ENCODE measurements around the gene ELMOD3.
A peak's percentile ranks its signal among the peaks of the same experiment; 100 is the strongest.

The ELMOD3 gene

DNA sequence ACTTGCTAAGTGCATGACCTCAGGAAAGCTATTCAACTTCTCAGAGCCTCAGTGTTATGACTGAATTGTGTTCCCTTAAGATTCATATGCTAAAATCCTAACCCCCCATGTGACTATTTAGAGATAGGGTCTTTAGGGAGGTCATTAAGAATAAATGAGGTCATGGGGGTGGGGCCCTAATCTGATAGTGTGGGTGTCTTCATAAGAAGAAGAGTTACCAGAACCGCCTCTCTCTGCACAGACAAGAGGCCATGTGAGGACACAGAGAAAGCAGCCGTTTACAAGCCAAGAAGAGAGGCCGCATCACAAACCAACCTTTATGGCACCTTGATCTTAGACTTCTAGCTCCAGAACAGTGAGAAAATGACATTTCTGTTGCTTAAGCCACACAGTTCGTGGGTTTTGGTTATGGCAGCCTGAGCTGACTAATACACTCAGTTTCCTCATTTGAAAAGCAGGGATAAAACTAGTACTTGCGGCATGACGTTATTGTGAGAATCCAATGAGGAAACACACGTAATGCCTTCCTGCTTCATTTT, 73.8 kb downstream of the ELMOD3 start:
- Mint-ChIP-seq H3K4me1 (ENCODE audit: low read depth) (peaks cover 2% of the 10 kb centered on the region), H3K4me3 (no peak overlapping the region)

DNA sequence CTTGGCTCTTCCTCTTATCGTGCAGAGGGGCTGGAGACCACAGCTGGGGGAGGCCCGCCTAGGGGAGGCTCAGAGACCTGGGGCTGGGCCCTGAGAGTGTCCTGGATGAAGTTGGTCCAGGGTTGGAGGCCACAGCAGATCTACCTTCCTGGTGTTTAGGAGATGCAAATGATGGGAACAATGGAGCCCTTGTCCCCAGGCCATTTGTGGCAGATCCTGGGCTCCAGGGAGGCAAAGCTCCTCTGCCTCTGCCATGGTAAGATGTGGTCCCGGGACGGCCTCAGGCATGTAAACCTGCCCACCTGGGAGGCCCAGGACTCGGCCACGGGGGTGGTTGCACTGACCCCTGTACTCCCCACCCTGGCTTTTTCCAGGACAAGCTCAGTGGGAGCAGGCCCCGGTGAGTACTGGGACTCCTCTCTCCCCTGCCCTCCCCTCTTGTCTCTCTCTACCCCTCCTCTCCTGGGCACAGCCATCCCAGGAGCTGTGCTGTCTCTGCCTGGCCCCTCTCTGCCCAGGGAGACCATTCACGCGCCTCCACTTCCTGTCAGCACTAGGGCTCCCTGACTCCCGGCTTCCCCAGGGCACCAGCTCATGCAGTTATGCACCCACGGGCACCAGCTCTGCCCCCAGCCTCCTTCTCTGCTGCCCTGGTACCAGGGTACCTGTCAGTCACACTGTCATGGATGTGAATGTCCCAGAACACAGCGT, 74.8 kb downstream of the ELMOD3 start:
- no peak overlapping the region for H3K4me3 Mint-ChIP-seq
- H3K27ac Mint-ChIP-seq = peak overlapping the region; percentile 41
- H3K36me3 Mint-ChIP-seq (ENCODE audit: low read depth) = no peaks in the 10 kb centered on the region
- H3K27me3 Mint-ChIP-seq (ENCODE audit: low read depth) = peaks cover 4% of the 10 kb centered on the region
- no peaks in the 10 kb centered on the region for H3K9me3 Mint-ChIP-seq
- no peaks in the 10 kb centered on the region for H3K4me1 Mint-ChIP-seq (ENCODE audit: low read depth)

More for the DNA sequence above, 73.8 kb downstream of the ELMOD3 start:
- Mint-ChIP-seq H3K9me3 (no peaks in the 10 kb centered on the region), H3K27me3 (ENCODE audit: low read depth) (peaks cover 4% of the 10 kb centered on the region), H3K27ac (no peak overlapping the region), H3K36me3 (ENCODE audit: low read depth) (no peaks in the 10 kb centered on the region)

DNA sequence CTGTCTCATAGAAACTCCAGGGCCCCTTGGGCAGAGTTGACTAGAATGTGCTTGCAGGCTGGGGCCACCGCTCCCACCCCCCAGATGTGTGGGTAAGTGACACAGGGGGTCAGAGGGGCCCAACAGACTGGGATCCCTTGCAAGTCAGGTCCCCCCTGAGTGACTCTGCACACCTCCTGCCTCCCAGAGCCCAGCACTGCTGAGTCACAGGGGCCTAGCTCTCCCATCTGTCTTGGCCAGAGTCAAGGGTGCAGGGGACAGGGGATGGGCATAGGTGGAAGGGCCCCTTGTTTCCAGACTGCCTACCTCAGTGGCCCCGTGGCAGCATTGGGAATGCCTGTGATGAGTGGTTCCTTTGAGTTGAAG, 75.3 kb downstream of the ELMOD3 start:
- H3K9me3 Mint-ChIP-seq = no peaks in the 10 kb centered on the region
- H3K27me3 Mint-ChIP-seq (ENCODE audit: low read depth) = peaks cover 4% of the 10 kb centered on the region
- no peaks in the 10 kb centered on the region for H3K4me1 Mint-ChIP-seq (ENCODE audit: low read depth)
- peak overlapping the region; percentile 41 for H3K27ac Mint-ChIP-seq
- no peaks in the 10 kb centered on the region for H3K36me3 Mint-ChIP-seq (ENCODE audit: low read depth)
- no peak overlapping the region for H3K4me3 Mint-ChIP-seq

DNA sequence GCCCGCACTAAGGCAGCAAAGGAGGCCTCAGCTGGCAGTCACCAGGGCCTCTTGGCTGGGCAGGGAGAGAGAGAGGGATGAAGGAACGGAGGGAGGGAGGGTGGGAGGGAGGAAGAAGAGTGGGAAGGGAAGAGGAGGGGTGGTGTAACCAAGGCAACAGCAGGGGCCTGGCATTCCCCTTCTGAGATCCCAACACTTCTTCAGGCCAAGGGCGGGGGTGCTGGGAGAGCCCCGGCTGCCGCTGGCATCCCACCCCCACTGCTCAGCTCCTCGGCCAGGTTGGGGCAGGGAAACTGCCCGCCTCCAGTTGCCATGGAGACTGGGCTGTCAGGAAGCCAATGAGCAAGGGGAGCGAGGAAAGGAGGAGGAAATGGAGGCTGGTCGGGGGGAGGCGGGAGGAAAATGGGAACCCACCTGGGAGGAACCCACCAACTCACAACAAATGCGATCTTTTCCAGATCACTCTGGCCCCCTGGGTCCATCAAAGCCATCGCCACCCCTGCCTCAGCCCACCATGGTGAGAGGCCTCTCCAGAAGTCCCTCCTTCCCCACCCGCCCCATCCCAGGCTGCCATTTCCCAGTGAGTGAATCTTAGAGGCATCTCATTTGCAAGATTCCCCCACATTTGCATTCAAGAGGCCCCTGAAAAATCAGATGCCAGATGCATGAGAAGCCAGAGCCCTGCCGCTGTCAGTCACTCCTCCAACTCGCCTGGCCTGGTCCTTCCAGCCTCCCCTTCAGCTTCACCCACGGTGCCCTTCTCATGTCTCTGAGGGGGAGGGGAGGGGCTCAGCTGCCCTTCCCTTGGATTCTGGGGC, 76.4 kb downstream of the ELMOD3 start:
- H3K27me3 Mint-ChIP-seq (ENCODE audit: low read depth) = peaks cover 3% of the 10 kb centered on the region
- no peaks in the 10 kb centered on the region for H3K36me3 Mint-ChIP-seq (ENCODE audit: low read depth)
- no peaks in the 10 kb centered on the region for H3K4me1 Mint-ChIP-seq (ENCODE audit: low read depth)
- H3K9me3 Mint-ChIP-seq = no peaks in the 10 kb centered on the region
- H3K27ac Mint-ChIP-seq = no peak overlapping the region
- H3K4me3 Mint-ChIP-seq = no peak overlapping the region

DNA sequence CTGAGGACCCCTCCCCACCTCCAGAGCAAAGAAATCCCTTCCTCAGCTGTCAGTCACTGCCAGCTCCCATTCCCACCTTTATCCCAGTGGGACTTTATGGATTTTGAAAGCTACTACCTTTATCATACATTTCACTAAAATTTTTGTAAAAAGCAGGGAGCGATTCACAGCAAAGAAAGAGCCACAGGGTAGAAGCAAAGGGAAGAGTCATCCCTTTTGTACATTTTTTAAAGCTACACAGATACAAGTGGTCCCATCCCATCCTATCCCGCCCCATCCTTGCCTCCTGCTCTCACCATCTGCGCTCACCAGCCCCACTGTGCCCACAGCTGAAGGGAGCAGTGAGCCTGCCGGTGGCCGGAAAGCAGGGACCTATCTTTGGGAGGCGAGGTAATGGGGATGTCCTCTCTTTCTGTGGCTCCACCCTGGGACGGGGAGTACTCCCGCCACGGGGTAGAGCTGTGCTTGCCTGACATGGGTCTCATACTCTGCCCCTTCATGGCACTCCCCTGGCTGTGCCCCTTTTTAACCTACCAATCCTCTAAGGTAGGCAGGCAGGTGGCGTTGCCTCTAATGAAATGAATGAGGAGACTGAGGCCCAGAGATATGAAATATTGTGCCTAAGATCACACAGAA, 77.1 kb downstream of the ELMOD3 start:
- no peak overlapping the region for H3K27ac Mint-ChIP-seq
- no peaks in the 10 kb centered on the region for H3K36me3 Mint-ChIP-seq (ENCODE audit: low read depth)
- peaks cover 3% of the 10 kb centered on the region for H3K4me1 Mint-ChIP-seq (ENCODE audit: low read depth)
- no peaks in the 10 kb centered on the region for H3K27me3 Mint-ChIP-seq (ENCODE audit: low read depth)
- no peak overlapping the region for H3K4me3 Mint-ChIP-seq
- H3K9me3 Mint-ChIP-seq = no peaks in the 10 kb centered on the region

DNA sequence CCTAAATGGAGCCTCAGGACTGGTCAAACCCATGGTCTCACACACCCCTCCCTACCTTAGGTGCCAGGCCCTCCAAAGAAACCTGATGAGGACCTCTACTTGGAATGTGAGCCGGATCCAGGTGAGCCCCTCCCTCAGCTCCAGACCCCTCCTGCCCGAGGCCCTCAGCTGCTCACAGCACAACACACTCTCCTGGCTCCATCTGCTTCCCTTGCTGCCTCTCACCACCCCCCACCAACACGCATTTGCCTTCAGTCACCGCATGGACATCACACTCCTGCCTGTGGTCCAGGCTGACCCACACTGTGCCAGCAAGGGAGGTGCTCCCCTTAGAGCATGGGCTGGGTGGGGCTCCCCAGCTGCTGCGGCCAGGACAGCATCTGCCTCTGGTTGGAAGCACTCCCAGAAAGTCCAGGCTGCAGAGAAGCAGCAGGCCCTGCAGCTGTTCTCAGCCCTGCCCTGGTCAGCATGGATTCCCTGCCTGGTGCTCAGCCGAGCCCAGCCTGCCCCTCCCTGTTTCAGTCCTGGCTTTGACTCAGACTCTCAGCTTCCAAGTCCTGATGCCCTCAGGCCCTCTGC, 79.0 kb downstream of the ELMOD3 start:
- H3K4me1 Mint-ChIP-seq (ENCODE audit: low read depth) = peaks cover 14% of the 10 kb centered on the region
- H3K27ac Mint-ChIP-seq = no peak overlapping the region
- H3K36me3 Mint-ChIP-seq (ENCODE audit: low read depth) = no peaks in the 10 kb centered on the region
- H3K27me3 Mint-ChIP-seq (ENCODE audit: low read depth) = no peaks in the 10 kb centered on the region
- no peak overlapping the region for H3K4me3 Mint-ChIP-seq
- no peaks in the 10 kb centered on the region for H3K9me3 Mint-ChIP-seq

DNA sequence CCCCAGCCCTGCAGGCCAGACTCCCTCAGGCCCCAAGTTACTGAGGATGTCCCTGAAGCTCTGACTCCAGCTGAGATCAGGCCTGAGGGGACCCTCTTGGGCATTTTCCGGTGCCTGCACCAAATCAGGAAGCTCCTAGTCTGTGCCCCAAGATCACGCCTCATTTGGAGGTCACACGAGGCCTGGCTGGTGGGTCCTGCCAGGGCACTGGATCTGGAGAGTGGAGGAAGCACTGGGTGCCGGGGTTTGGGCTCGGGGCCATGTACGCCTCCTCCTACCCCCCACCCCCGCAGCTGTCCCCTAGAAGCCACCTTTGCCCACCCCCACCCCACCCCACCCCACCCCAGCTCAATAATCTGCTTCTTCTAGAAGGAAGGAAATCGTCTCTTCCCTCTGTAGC, 80.1 kb downstream of the ELMOD3 start:
- H3K4me3 Mint-ChIP-seq = no peak overlapping the region
- H3K4me1 Mint-ChIP-seq (ENCODE audit: low read depth) = peaks cover 21% of the 10 kb centered on the region
- H3K27me3 Mint-ChIP-seq (ENCODE audit: low read depth) = no peaks in the 10 kb centered on the region
- no peaks in the 10 kb centered on the region for H3K9me3 Mint-ChIP-seq
- no peak overlapping the region for H3K27ac Mint-ChIP-seq
- H3K36me3 Mint-ChIP-seq (ENCODE audit: low read depth) = no peaks in the 10 kb centered on the region

DNA sequence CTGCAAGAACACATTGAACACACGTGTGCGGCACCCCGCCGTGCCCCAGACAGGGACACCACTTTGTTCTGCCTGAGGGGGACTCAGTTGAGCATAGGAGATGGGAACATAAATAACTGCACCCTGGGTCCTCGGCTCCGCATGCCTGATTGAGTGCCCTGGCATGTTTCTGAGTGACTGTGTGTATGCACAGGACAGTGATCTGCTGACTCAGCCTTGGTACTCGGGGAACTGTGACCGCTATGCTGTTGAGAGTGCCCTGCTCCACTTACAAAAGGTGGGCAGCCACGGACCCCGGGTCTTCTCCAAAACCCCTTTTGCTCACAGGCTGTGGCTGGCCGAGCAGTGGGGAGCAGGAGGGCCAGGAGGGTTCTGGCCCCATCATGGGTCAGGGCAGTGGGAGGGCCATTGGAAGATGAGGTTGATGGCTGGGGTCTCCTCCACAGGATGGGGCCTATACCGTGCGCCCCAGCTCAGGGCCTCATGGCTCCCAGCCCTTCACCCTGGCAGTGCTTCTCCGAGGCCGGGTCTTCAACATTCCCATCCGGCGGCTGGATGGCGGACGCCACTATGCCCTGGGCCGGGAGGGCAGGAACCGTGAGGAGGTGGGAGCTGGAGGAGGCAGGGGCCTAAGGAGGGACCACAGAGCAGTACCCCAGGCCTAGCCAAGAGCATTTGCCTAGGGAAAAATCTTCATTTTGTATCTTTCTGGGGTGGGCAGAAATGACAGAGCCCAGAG, 80.8 kb downstream of the ELMOD3 start:
- H3K27ac Mint-ChIP-seq = no peak overlapping the region
- no peaks in the 10 kb centered on the region for H3K9me3 Mint-ChIP-seq
- no peaks in the 10 kb centered on the region for H3K36me3 Mint-ChIP-seq (ENCODE audit: low read depth)
- no peaks in the 10 kb centered on the region for H3K27me3 Mint-ChIP-seq (ENCODE audit: low read depth)
- peaks cover 24% of the 10 kb centered on the region for H3K4me1 Mint-ChIP-seq (ENCODE audit: low read depth)
- no peak overlapping the region for H3K4me3 Mint-ChIP-seq

DNA sequence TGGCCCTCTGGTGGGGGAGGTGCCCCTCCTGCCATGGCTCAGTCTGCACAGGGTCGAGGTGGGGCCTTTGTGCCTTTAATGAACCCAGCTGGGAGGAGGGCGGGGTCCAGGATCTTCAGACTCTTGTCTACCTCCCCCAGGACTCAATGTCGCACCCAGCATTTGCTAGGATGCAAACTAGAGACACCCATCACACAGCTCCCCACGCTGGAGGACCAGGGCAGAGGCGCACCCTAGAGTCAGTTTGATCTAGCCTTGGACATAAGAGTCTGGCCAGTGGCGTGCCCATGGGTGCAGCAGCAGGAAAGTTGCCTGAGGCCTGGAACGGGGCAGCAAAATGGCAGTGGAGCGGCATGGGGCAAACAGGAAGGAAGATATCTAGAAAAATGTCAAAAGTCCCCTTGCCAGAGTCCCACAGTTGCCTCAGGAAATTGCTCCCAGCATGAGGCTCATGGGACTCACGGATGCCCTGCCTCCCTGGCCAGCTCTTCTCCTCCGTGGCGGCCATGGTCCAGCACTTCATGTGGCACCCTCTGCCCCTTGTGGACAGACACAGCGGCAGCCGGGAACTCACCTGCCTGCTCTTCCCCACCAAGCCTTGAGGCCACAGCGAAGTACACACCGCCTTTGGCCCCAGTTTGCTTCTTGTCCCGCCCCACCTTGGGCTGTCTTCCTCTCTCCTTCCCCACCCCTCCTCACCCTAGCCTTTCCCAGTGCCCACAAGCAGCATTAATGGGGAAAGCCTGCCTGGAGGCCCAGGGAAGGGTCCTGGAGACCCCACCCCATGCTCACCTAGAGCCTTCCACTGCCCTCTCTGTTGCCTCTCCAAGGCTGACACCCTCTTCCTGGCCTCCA, 81.6 kb downstream of the ELMOD3 start:
- Mint-ChIP-seq H3K4me3 (no peak overlapping the region), H3K9me3 (no peaks in the 10 kb centered on the region), H3K36me3 (ENCODE audit: low read depth) (no peaks in the 10 kb centered on the region), H3K27ac (peak overlapping the region; percentile 71), H3K27me3 (ENCODE audit: low read depth) (no peaks in the 10 kb centered on the region), H3K4me1 (ENCODE audit: low read depth) (peaks cover 24% of the 10 kb centered on the region)

DNA sequence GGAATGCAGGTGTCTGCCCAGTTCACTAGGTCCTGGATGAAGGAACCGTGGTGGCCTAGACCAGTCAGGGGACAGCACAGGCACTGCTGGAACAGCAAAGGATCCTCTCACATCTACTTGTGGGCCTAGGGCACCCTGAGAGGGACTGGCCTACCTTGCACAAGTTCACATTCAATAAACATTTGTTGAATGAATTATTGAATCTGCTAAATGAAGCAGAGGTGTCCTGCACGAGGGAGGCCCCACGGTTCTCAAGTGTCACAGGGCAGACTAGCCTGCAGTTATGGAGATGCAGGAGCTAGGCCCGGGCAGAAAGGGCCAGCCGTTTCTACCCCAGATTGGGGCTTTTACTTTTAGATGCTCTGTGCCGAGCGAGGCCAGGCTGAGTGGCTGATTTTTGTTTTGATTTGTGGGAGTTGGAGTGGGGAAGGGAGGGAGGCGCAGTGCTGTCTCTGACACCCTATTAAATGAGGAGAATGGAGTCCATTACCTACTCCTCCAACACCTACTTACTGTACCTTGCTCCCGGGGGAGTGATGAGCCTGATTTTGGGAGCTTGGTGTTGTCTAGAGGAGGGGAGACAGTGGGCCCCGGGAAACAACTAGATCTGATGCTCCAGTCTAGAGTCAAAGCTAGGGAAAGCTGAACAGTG, 82.4 kb downstream of the ELMOD3 start:
- peak overlapping the region; percentile 86 for H3K4me3 Mint-ChIP-seq
- H3K9me3 Mint-ChIP-seq = no peaks in the 10 kb centered on the region
- no peaks in the 10 kb centered on the region for H3K27me3 Mint-ChIP-seq (ENCODE audit: low read depth)
- no peaks in the 10 kb centered on the region for H3K36me3 Mint-ChIP-seq (ENCODE audit: low read depth)
- peak overlapping the region; percentile 91 for H3K27ac Mint-ChIP-seq
- H3K4me1 Mint-ChIP-seq (ENCODE audit: low read depth) = peaks cover 24% of the 10 kb centered on the region

DNA sequence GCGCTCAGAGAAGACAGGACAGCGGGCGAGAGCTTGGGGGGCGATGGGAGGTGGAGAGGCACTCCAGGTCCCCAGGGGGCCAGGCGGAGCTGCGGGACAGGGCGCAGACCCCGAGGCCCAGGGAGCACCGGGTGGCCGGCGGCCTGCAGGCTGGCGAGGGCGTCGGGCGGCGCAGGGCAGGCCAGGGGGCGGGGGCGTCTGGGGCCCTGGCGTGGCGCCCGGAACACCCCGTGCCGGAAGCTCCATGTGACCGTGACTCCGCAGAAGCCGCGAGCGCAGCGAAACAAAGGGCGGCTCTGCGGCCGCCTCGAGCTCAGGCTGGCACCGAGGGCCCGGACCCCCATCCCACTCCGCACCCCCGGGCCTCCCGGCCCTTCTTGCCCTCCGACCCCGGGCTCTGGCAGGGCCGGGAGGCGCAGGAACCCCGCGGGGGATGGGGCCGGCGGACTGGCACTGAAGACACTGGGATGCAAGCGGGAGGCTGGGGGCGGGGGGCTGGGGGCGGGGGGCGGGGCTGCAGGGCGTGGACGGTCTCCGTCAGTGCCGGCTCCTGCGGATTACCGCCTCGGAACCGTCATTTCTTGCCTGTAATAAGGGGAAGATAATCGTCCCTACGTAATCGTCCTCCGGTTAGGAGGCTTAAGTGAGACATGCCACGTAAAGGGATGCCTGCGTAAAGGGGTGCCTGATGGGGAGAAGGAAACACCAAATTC, 83.1 kb downstream of the ELMOD3 start:
- Mint-ChIP-seq H3K27ac (peak overlapping the region; percentile 94), H3K27me3 (ENCODE audit: low read depth) (no peaks in the 10 kb centered on the region), H3K4me3 (peak overlapping the region; percentile 86)

DNA sequence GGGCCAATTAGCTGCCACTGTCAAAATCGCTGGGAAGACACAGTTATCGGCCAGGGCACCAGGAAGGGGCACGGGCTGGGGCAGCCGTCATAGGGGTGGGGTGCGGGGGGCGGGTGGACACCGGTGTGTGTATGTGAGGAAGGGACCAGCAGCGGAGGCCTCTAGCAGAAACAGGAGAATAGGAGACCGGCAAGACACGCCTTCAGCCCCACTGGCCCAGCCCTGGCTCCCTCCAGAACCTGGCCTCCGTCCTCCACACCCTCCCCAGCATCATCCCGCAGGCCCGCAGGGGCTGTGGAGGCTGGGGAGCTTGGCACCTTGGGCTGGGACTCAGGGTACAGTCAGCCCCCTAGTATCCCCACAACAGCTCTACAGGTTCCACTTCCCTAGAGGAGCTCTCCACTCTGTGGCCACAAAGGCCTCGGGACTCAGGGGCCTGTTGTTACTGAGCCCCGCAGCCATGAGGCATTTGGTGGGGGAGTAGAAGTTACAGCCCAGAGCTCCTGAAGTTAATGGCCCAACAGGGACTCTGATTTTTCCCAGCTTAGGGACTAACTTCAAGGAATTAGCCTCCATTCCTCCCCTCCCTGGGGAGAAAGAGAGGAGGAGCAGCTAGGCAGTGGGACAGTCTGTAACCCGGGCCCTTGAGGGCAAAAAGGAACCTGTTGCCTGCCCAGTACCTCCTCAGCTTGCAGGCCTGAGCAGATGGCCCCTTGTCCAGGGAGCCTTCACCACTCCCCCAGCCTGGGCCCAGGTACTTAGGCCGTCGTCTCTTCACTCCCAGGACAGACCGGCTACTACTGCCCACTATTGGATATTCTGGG, 83.8 kb downstream of the ELMOD3 start:
- Mint-ChIP-seq H3K27me3 (ENCODE audit: low read depth) (no peaks in the 10 kb centered on the region), H3K9me3 (no peaks in the 10 kb centered on the region), H3K27ac (peak overlapping the region; percentile 94), H3K4me1 (ENCODE audit: low read depth) (peaks cover 24% of the 10 kb centered on the region), H3K36me3 (ENCODE audit: low read depth) (no peaks in the 10 kb centered on the region), H3K4me3 (peak overlapping the region; percentile 81)

More for the DNA sequence above, 83.1 kb downstream of the ELMOD3 start:
- Mint-ChIP-seq H3K9me3 (no peaks in the 10 kb centered on the region), H3K4me1 (ENCODE audit: low read depth) (peaks cover 24% of the 10 kb centered on the region), H3K36me3 (ENCODE audit: low read depth) (no peaks in the 10 kb centered on the region)
